ENCODE data around the gene CHRM5.

Gene CHRM5

GRCh38 chr15:34056911-34057310 is 88.6 kb downstream of the CHRM5 start:
- TF ChIP-seq CTCF (IDR thresholded peaks at IDR 0.05; ENCODE audit: low read depth, low read length, missing control alignments): no peak
- DNase-seq (ENCODE audit: low read depth): no peak
- in situ Hi-C loops (cut with HindIII; ENCODE audit: low sequenced_read_pairs): no loop called here
- H3K4me3 ChIP-seq (ENCODE audit: low read depth, low read length): no peak overlapping the region

GRCh38 chr15:34059476-34059875 is 91.2 kb downstream of the CHRM5 start:
- H3K4me3 ChIP-seq (ENCODE audit: low read depth, low read length): no peak overlapping the region
- no peak for TF ChIP-seq CTCF (IDR thresholded peaks at IDR 0.05; ENCODE audit: low read depth, low read length, missing control alignments)
- in situ Hi-C loops (cut with HindIII; ENCODE audit: low sequenced_read_pairs): no loop called here
- no peak for DNase-seq (ENCODE audit: low read depth)

GRCh38 chr15:34059946-34060345 is 91.6 kb downstream of the CHRM5 start:
- no peak for TF ChIP-seq CTCF (IDR thresholded peaks at IDR 0.05; ENCODE audit: low read depth, low read length, missing control alignments)
- DNase-seq (ENCODE audit: low read depth): no peak
- H3K4me3 ChIP-seq (ENCODE audit: low read depth, low read length): no peak overlapping the region
- in situ Hi-C loops (cut with HindIII; ENCODE audit: low sequenced_read_pairs): no loop called here

- in situ Hi-C loops (cut with HindIII; ENCODE audit: low sequenced_read_pairs): no loop called here
- TF ChIP-seq CTCF (IDR thresholded peaks at IDR 0.05; ENCODE audit: low read depth, low read length, missing control alignments): no peak
- DNase-seq (ENCODE audit: low read depth): no peak
- H3K4me3 ChIP-seq (ENCODE audit: low read depth, low read length): no peak overlapping the region
Observed at GRCh38 chr15:34064438-34064837, 96.1 kb downstream of the CHRM5 start.

- no peak for DNase-seq (ENCODE audit: low read depth)
- in situ Hi-C loops (cut with HindIII; ENCODE audit: low sequenced_read_pairs): no loop called here
- TF ChIP-seq CTCF (IDR thresholded peaks at IDR 0.05; ENCODE audit: low read depth, low read length, missing control alignments): no peak
- no peak overlapping the region for H3K4me3 ChIP-seq (ENCODE audit: low read depth, low read length)
Observed at GRCh38 chr15:34065261-34065660, 97.0 kb downstream of the CHRM5 start.

- no peak for DNase-seq (ENCODE audit: low read depth)
- H3K4me3 ChIP-seq (ENCODE audit: low read depth, low read length): no peak overlapping the region
- in situ Hi-C loops (cut with HindIII; ENCODE audit: low sequenced_read_pairs): no loop called here
- TF ChIP-seq CTCF (IDR thresholded peaks at IDR 0.05; ENCODE audit: low read depth, low read length, missing control alignments): no peak
Observed at GRCh38 chr15:34065941-34066340, 97.6 kb downstream of the CHRM5 start.

GRCh38 chr15:34070003-34070402 is 101.7 kb downstream of the CHRM5 start:
- no peak for DNase-seq (ENCODE audit: low read depth)
- in situ Hi-C loops (cut with HindIII; ENCODE audit: low sequenced_read_pairs): no loop called here
- TF ChIP-seq CTCF (IDR thresholded peaks at IDR 0.05; ENCODE audit: low read depth, low read length, missing control alignments): no peak
- no peak overlapping the region for H3K4me3 ChIP-seq (ENCODE audit: low read depth, low read length)
